Activated naive CD4-positive, alpha-beta T cell treated with anti-CD3 and anti-CD28 coated beads for 36 hours (primary cell): ENCODE results near the gene ADNP2. TPM values are rescaled to one million over a fixed set of nuclear protein-coding genes. Genes with fewer than 3 reads are reported as not detected.
"Not testable (repeated sequence)": the region's sequence is repeated elsewhere in the genome, so short reads cannot be mapped to it uniquely, and the experiment has no call there.

ENCODE experiments used
- CTCF ChIA-PET: fragments of 350-600 bp; sonication (Branson Sonifier 250); formaldehyde crosslinking; loops from one replicate; lab custom pipeline; 2021; ENCODE audit warnings: antibody characterized with exemption; lab: Charles Lee
- DNase-seq: peaks from one replicate; pipeline ENCODE4 v3.0.0-alpha.2; 2020
- H3K27ac Mint-ChIP-seq: one replicate; pipeline ENCODE4 v1.8.0; 2021; ENCODE audit warnings: mild to moderate bottlenecking, mixed read lengths
- H3K27me3 Mint-ChIP-seq: one replicate; pipeline ENCODE4 v1.8.0; 2021; ENCODE audit warnings: low read depth, mixed read lengths
- H3K36me3 Mint-ChIP-seq: one replicate; pipeline ENCODE4 v1.8.0; 2021; ENCODE audit warnings: low read depth, mixed read lengths
- H3K4me1 Mint-ChIP-seq: one replicate; pipeline ENCODE4 v1.8.0; 2021; ENCODE audit warnings: low read depth, mixed read lengths
- H3K4me3 Mint-ChIP-seq: one replicate; pipeline ENCODE4 v1.8.0; 2021; ENCODE audit warnings: mild to moderate bottlenecking, moderate library complexity, mixed read lengths
- H3K9me3 Mint-ChIP-seq: one replicate; pipeline ENCODE4 v1.8.0; 2021; ENCODE audit warnings: mixed read lengths
- intact Hi-C: fragments of 100-400 bp; cut with micrococcal nuclease; formaldehyde crosslinking; loops from one replicate; pipeline ENCODE4 v1.15.1; 2023
- total RNA-seq, 2 experiments: library from RNA; stranded (reverse); gene quantifications; one replicate each; pipeline ENCODE4 v1.2.3, GENCODE V29; 2021

The ADNP2 gene
- total RNA-seq, 2 experiments from 2014 or later = 16.8 to 18.0 TPM

DNA sequence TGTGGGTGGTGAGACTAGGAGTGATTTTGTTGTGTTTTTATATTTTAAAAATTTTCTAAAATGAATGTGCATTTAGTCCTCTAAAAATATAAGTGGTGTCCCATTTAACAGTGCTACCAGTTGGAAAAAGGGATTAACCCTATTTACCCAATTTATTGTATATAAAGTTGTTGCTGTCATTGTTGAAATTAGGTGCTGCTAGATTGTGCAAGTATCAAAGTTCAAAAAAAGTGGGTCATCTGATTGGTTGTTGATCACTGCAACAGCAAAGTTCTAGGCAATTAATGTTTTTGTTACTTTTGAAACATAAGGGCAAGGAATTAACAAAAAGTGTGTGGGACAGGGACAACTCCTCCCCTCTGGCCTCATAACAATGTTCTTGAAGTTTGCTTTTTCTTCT is 40.6 kb downstream of the ADNP2 start:
- Mint-ChIP-seq H3K36me3 (no peaks in the 10 kb centered on the region), H3K4me1 (peaks cover 13% of the 10 kb centered on the region), H3K27me3 (peaks cover 24% of the 10 kb centered on the region), H3K4me3 (no peak overlapping the region), H3K27ac (no peak overlapping the region), H3K9me3 (no peaks in the 10 kb centered on the region)
- intact Hi-C loops = loop anchor here (5.0 to 10.0 kb wide), 3 partner anchors 467 to 775 kb away; partner anchors contain the start of gene NFATC1
- no peak for DNase-seq
- CTCF ChIA-PET = interaction anchor here (1.0 kb wide), 1 partner anchor 9 kb away, joined by 3 read pairs; no protein-coding TSS in a partner anchor

DNA sequence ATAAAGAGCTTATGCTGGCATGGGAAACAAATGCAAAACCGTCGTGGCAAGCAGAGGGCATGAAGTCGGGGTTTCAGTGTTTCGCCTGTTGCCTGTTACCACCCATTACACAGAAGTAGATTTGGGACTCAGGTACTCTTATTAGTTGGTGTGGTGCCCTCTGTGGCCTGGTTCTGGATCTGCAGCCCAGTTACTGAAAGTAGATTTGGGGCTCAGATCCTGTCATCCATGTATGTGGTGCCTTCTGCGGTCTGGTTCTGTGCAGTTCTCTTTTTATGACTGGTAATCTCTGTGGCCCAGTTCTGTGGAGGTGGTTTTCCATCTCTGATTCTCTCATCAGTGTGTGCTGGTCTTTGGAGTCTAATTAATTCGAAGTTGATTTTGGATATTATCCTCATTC is 45.2 kb downstream of the ADNP2 start:
- H3K4me3 Mint-ChIP-seq = no peak overlapping the region
- no peak overlapping the region for H3K27ac Mint-ChIP-seq
- CTCF ChIA-PET = interaction anchor here (0.8 to 6.7 kb wide), 2 partner anchors 101 to 114 kb away, joined by 4 to 43 read pairs; no protein-coding TSS in a partner anchor
- H3K4me1 Mint-ChIP-seq = peaks cover 3% of the 10 kb centered on the region
- H3K9me3 Mint-ChIP-seq = no peaks in the 10 kb centered on the region
- intact Hi-C loops = loop anchor here (2.0 to 10.0 kb wide), 2 partner anchors 171 to 779 kb away; no protein-coding TSS in a partner anchor
- H3K36me3 Mint-ChIP-seq = no peaks in the 10 kb centered on the region
- DNase-seq = peak; percentile 64
- peaks cover 16% of the 10 kb centered on the region for H3K27me3 Mint-ChIP-seq

DNA sequence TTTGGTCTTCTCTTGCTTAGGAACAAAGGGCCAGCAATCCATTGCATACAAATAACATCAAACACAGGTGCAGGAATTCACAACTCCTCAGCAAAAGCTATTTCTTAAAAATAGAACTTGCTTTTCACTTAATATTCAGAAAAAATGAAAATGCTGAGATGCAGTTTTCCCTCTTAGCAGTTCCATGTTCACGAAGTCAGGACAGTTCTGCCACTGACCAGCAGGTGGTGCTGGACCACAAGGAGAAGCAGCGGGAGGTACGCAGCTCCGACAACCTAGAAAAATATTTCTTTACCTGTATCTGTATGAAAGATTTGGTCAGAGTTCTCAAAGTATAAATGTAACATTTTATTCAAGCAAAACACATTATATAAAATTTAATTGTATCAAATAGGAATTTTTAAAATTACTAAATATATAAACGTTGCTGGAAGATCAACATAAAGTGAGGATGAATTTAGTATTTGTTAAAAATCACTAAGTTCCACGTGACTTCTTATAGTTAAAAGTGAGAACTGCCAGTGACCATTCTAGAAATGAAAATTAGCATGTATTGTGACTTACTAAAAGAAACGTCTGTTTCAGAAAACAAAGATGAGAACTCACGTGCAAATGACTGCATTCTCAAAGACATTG is 48.8 kb downstream of the ADNP2 start:
- Mint-ChIP-seq H3K4me1 (peaks cover 3% of the 10 kb centered on the region), H3K9me3 (no peaks in the 10 kb centered on the region), H3K27ac (no peak overlapping the region), H3K27me3 (peaks cover 21% of the 10 kb centered on the region), H3K36me3 (no peaks in the 10 kb centered on the region), H3K4me3 (no peak overlapping the region)
- intact Hi-C loops = loop anchor here (1.0 to 10.0 kb wide), 3 partner anchors 100 to 783 kb away; partner anchors contain the start of gene KCNG2
- DNase-seq = peak; percentile 86
- CTCF ChIA-PET = interaction anchor here (1.0 to 6.7 kb wide), 14 partner anchors 10 to 135 kb away, joined by 3 to 43 read pairs (median 4); no protein-coding TSS in a partner anchor

DNA sequence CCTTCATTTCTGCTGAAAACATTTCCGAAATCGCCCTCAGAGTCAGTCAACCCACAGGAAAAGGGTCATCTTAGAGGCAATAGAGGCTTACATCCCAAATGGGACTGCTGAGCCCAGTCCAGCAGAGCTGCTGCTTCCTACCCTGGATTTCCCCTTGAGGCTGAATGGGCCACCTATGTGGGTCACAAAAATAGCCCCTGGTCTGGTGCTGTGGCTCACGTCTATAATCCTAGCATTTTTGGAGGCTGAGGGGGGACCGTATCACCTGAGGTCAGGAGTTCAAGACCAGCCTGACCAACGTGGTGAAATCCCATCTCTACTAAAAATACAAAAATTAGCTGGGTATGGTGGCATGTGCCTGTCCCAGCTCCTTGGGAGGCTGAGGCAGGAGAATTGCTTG is 49.3 kb downstream of the ADNP2 start:
- intact Hi-C loops = loop anchor here (5.0 to 10.0 kb wide), 2 partner anchors 361 to 784 kb away; partner anchors contain the start of gene KCNG2
- no peak overlapping the region for H3K4me3 Mint-ChIP-seq
- H3K4me1 Mint-ChIP-seq = peaks cover 3% of the 10 kb centered on the region
- no peaks in the 10 kb centered on the region for H3K9me3 Mint-ChIP-seq
- H3K27me3 Mint-ChIP-seq = peaks cover 21% of the 10 kb centered on the region
- no peak overlapping the region for H3K27ac Mint-ChIP-seq
- DNase-seq = no peak
- no peaks in the 10 kb centered on the region for H3K36me3 Mint-ChIP-seq
- CTCF ChIA-PET = interaction anchor here (0.6 to 6.7 kb wide), 17 partner anchors 8 to 136 kb away, joined by 3 to 43 read pairs (median 4); no protein-coding TSS in a partner anchor

DNA sequence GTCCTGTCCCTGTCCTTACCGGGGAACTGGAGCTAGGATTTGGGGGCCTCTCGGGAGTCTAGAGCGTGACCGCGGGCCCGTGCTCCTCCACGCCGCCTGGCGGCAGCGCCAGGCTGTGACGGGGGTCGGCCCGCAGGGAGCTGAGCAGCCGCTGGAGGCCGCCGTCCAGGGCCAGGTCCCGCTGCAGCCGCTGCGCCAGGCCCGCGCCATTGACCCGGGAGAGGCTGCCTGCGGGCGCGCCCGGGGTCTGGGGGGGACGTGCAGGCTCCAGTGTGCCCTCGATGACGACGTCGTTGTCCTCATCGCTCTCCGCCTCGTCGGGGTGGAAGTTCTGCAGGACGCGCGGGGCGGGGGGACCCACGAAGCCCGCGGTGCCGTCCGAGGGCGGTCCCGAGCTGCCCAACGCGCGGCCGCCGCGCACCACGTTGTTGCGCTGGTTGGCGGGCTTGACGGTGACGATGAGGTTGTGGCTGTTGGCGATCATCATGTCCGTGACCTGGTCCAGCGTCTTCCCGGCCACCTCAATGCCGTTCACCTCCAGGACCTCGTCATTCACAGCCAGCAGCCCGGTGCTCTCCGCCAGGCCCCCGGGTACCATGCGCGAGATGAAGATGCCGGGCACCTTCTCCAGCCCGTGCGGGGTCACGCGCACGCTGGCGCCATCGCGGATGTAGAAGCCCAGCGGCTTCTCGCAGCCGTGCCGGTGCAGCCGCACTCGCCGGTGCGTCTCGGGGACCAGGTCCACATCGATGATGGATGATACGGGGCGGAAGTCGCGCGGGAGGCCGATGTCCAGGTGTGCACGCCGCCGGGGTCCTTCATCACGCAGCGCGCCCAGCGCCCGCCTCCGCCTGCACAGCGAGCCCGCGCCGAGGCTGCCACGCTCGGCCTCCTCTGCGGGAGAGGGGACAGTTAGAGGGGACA is 50.9 kb downstream of the ADNP2 start:
- H3K27me3 Mint-ChIP-seq = peaks cover 25% of the 10 kb centered on the region
- H3K9me3 Mint-ChIP-seq = peaks cover 9% of the 10 kb centered on the region
- H3K27ac Mint-ChIP-seq = no peak overlapping the region
- CTCF ChIA-PET = interaction anchor here (0.6 to 6.7 kb wide), 14 partner anchors 8 to 261 kb away, joined by 3 to 43 read pairs (median 4); no protein-coding TSS in a partner anchor
- peak; percentile 36 for DNase-seq
- no peak overlapping the region for H3K4me3 Mint-ChIP-seq
- no peaks in the 10 kb centered on the region for H3K36me3 Mint-ChIP-seq
- H3K4me1 Mint-ChIP-seq = no peaks in the 10 kb centered on the region
- intact Hi-C loops = loop anchor here (5.0 to 10.0 kb wide), 2 partner anchors 363 to 785 kb away; partner anchors contain the start of gene KCNG2

DNA sequence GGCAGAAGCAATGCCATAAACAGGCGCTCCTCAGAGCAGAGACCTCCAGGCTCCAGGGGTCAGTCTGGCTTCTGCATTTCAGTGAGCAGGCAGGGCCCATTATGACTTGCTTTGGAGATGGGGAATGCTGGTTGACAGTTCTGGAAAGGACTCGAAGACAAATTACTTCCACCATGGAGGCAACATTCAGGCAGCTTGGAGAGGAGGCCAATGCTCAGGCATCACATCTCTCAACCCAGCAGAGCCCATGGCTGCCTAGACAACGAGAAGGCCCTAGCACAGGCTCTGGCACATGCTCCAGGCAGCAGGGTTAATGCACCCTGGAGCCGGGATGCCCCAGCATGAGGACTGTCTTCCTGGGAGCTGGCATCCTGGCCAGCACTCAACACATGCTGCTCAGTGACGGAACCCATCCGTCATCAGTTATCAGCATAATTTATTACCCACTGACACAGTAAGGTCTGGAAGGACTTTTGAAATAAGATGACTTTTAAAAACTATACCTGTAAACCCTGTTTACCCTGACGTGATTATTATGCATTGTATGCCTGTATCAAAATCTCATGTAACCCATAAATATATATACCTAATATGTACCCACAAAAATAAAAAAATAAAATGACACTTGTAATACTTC is 52.8 kb downstream of the ADNP2 start:
- no peaks in the 10 kb centered on the region for H3K36me3 Mint-ChIP-seq
- intact Hi-C loops = no loop called here
- H3K27ac Mint-ChIP-seq = no peak overlapping the region
- H3K9me3 Mint-ChIP-seq = peaks cover 12% of the 10 kb centered on the region
- no peak for DNase-seq
- H3K4me1 Mint-ChIP-seq = no peaks in the 10 kb centered on the region
- CTCF ChIA-PET = no interaction called here
- H3K4me3 Mint-ChIP-seq = no peak overlapping the region
- peaks cover 27% of the 10 kb centered on the region for H3K27me3 Mint-ChIP-seq

DNA sequence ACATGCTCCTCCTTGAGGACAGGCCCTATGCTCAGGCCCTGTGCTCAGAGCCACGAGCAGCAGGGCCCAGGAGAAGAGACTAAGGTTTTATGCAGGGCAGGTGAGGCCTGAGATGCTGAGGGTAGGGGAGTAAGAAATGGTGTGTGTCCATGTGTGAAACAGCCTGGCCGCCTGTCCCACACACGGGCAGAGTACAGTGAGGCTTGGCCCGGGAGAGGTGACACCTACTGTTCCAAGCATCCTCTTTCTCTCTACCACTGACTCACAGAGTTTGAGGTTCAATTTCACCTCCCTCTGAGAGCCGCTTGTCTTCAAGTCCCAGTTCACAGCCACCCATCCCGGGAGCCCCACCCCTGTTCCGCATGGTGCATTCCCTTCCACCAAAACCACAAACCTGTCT is 54.1 kb downstream of the ADNP2 start:
- CTCF ChIA-PET = no interaction called here
- Mint-ChIP-seq H3K36me3 (no peaks in the 10 kb centered on the region), H3K27me3 (peaks cover 25% of the 10 kb centered on the region), H3K4me3 (no peak overlapping the region), H3K9me3 (peaks cover 12% of the 10 kb centered on the region), H3K27ac (no peak overlapping the region), H3K4me1 (no peaks in the 10 kb centered on the region)
- intact Hi-C loops = no loop called here
- DNase-seq = no peak

DNA sequence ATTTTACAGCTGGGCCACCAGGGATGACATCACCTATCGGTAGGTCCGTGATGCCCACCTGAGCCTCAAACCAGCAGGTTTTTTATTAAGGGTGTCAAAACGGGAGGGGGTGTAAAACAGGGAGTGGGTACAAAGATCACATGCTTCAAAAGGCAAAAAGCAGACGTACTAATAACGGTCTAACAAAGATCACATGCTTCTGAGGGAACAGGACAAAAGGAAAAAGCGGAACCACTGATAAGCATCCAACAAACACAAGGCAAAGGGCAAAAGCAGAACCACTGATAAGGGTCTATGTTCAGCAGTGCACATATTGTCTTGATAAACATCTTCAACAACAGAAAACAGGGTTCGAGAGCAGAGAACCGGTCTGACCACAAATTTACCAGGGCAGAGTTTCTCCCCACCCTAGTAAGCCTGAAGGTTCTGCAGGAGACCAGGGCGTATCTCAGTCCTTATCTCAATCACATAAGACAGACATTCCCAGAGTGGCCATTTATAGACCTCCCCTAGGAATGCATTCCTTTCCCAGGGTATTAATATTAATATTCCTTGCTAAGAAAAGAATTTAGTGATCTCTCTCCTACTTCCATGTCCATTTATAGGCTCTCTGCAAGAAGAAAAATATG is 55.8 kb downstream of the ADNP2 start:
- H3K4me3 Mint-ChIP-seq, DNase-seq, H3K4me1 Mint-ChIP-seq: not testable (repeated sequence)

DNA sequence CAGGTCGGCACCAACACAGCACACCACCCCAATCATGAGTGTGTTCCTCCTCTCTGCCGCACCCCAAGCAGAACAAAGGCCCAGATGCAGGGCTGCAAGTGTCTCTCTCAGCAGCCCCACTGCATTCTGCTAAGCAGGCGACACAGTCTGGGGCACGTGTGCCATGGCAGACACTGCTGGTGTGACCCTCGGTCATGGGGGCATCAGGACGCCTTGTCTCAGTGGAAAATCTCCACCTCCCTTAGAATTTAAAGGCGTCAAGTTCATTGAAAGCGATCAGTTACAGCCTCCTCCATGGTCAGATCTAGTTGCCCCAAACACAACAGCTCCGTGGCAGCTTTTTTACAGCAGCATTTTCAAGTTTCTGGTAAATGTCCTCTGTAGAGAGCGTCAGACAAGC is 57.2 kb downstream of the ADNP2 start:
- CTCF ChIA-PET = no interaction called here
- Mint-ChIP-seq H3K9me3 (peaks cover 12% of the 10 kb centered on the region), H3K27ac (no peak overlapping the region), H3K4me1 (no peaks in the 10 kb centered on the region), H3K4me3 (no peak overlapping the region), H3K36me3 (no peaks in the 10 kb centered on the region), H3K27me3 (peaks cover 27% of the 10 kb centered on the region)
- intact Hi-C loops = no loop called here
- DNase-seq = no peak

More for the DNA sequence above, 55.8 kb downstream of the ADNP2 start:
- H3K36me3 Mint-ChIP-seq, intact Hi-C loops, H3K27ac Mint-ChIP-seq, CTCF ChIA-PET: not testable (repeated sequence)
- peaks cover 12% of the 10 kb centered on the region for H3K9me3 Mint-ChIP-seq
- peaks cover 20% of the 10 kb centered on the region for H3K27me3 Mint-ChIP-seq

DNA sequence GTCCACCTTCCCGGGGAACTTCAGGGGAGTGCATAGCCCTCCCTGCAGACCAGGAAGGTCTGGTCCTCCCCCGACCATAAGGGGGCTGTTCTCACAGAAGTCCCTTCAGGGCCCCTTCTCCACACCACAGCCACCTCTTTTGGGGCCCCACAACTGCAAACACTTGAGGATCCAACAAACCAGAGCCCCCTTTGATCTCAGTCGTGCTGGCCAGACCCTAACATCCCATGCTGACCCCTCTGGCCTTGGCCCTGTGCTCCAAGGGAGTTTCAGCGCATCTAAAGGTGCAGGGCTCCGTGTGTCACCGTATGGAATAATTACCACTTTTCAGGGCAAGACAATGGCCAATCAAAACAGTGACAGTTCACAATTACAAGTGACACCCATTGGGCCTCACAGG is 57.7 kb downstream of the ADNP2 start:
- CTCF ChIA-PET = no interaction called here
- no peak overlapping the region for H3K27ac Mint-ChIP-seq
- no peaks in the 10 kb centered on the region for H3K36me3 Mint-ChIP-seq
- H3K4me3 Mint-ChIP-seq = no peak overlapping the region
- peaks cover 30% of the 10 kb centered on the region for H3K27me3 Mint-ChIP-seq
- intact Hi-C loops = no loop called here
- H3K4me1 Mint-ChIP-seq = no peaks in the 10 kb centered on the region
- no peak for DNase-seq
- peaks cover 12% of the 10 kb centered on the region for H3K9me3 Mint-ChIP-seq

DNA sequence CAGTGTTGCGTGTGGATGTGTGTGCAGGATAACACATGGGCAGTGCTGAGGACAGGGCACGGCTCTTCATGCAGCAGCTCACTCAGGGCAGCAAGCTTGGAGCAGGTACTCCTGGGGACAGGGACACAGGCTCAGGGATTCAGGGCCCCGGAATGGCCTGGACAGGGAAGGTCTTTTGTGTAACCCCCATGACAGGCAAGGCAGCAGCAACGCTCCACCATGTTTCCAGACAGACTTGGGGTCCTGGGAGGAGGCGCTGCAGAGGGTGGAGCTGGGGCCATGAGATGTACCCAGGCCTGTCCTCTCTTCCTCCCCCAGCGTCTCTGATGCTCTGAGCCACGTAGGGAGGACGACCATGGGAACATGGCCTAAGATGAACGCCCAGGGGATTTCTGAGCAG is 58.3 kb downstream of the ADNP2 start:
- no peaks in the 10 kb centered on the region for H3K36me3 Mint-ChIP-seq
- no peak for DNase-seq
- H3K4me1 Mint-ChIP-seq = no peaks in the 10 kb centered on the region
- no peak overlapping the region for H3K4me3 Mint-ChIP-seq
- H3K27me3 Mint-ChIP-seq = peaks cover 31% of the 10 kb centered on the region
- peaks cover 12% of the 10 kb centered on the region for H3K9me3 Mint-ChIP-seq
- CTCF ChIA-PET = interaction anchor here (1.0 to 1.7 kb wide), 4 partner anchors 8 to 88 kb away, joined by 4 to 7 read pairs (median 4); no protein-coding TSS in a partner anchor
- intact Hi-C loops = no loop called here
- no peak overlapping the region for H3K27ac Mint-ChIP-seq
